ENCODE results near the gene HEPH. TPM values are rescaled to one million over a fixed set of nuclear protein-coding genes. Genes with fewer than 3 reads are reported as not detected.
"Not testable (repeated sequence)": the region's sequence is repeated elsewhere in the genome, so short reads cannot be mapped to it uniquely, and the experiment has no call there.

HEPH gene
- total RNA-seq, 1 donor from 2014 or later, result 41.4 TPM

- no peak overlapping the region for H3K4me3 Mint-ChIP-seq
- no peak for DNase-seq (ENCODE audit: extremely low spot score, unreplicated experiment)
- no peaks in the 10 kb centered on the region for H3K4me1 Mint-ChIP-seq (ENCODE audit: unreplicated experiment)
- H3K36me3 Mint-ChIP-seq, result peaks cover 12% of the 10 kb centered on the region
- no peaks in the 10 kb centered on the region for H3K27me3 Mint-ChIP-seq
- H3K9me3 Mint-ChIP-seq, result peaks cover 9% of the 10 kb centered on the region
- no peak overlapping the region for H3K27ac Mint-ChIP-seq
- TF ChIP-seq, protein P1, sequence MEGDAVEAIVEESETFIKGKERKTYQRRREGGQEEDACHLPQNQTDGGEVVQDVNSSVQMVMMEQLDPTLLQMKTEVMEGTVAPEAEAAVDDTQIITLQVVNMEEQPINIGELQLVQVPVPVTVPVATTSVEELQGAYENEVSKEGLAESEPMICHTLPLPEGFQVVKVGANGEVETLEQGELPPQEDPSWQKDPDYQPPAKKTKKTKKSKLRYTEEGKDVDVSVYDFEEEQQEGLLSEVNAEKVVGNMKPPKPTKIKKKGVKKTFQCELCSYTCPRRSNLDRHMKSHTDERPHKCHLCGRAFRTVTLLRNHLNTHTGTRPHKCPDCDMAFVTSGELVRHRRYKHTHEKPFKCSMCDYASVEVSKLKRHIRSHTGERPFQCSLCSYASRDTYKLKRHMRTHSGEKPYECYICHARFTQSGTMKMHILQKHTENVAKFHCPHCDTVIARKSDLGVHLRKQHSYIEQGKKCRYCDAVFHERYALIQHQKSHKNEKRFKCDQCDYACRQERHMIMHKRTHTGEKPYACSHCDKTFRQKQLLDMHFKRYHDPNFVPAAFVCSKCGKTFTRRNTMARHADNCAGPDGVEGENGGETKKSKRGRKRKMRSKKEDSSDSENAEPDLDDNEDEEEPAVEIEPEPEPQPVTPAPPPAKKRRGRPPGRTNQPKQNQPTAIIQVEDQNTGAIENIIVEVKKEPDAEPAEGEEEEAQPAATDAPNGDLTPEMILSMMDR (conservative IDR thresholded peaks at IDR 0.05), result no peak
Measured at GRCh38 chrX:66233209-66233608, 69.2 kb downstream of the HEPH start.

- not testable (repeated sequence) for H3K4me3 Mint-ChIP-seq; H3K27ac Mint-ChIP-seq; DNase-seq (ENCODE audit: extremely low spot score, unreplicated experiment); H3K4me1 Mint-ChIP-seq (ENCODE audit: unreplicated experiment); H3K27me3 Mint-ChIP-seq; H3K9me3 Mint-ChIP-seq; H3K36me3 Mint-ChIP-seq
Measured at GRCh38 chrX:66233904-66234303, 69.9 kb downstream of the HEPH start.

- H3K9me3 Mint-ChIP-seq, result no peaks in the 10 kb centered on the region
- no peak overlapping the region for H3K4me3 Mint-ChIP-seq
- DNase-seq (ENCODE audit: extremely low spot score, unreplicated experiment), result no peak
- H3K27me3 Mint-ChIP-seq, result no peaks in the 10 kb centered on the region
- no peaks in the 10 kb centered on the region for H3K4me1 Mint-ChIP-seq (ENCODE audit: unreplicated experiment)
- peaks cover 4% of the 10 kb centered on the region for H3K36me3 Mint-ChIP-seq
- TF ChIP-seq, protein P1 (conservative IDR thresholded peaks at IDR 0.05), result no peak
- no peak overlapping the region for H3K27ac Mint-ChIP-seq
Measured at GRCh38 chrX:66255359-66255967, 91.4 kb downstream of the HEPH start.

DNA sequence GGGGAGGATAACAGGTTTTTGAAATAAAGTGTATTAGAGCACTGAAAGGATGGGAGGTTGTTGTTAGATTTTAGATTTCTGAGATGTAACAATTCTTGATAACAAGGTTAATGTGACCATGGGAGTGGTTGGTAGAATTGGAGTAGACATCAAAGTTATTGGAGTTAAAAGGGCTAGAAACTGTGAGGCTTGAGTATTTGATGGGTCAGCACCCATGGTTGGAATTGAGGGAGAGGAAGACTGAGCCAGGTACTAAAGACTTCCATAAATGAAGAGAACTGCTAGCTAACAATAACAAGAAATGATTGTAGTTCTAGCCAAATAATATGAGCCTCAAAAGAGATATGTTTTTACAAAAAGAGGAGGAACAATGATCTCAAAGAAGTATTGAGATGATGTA lies 98.8 kb downstream of the HEPH start:
- Mint-ChIP-seq H3K4me3 (no peak overlapping the region), H3K36me3 (peaks cover 12% of the 10 kb centered on the region), H3K9me3 (no peaks in the 10 kb centered on the region), H3K27ac (no peak overlapping the region), H3K4me1 (ENCODE audit: unreplicated experiment) (no peaks in the 10 kb centered on the region), H3K27me3 (no peaks in the 10 kb centered on the region)
- TF ChIP-seq, protein P1 (conservative IDR thresholded peaks at IDR 0.05), result no peak
- no peak for DNase-seq (ENCODE audit: extremely low spot score, unreplicated experiment)

Other genes with a start within 250 kb of the HEPH start
- not detected in 2 replicates for gene VSIG4, start 124.2 kb upstream of the HEPH start, total RNA-seq (ENCODE audit: low replicate concordance)